A549 (cell line): ENCODE data around the gene MFSD2A.

Experiments
- CBX2 ChIP-seq: fragments of 200-600 bp; sonication (generic); IDR thresholded peaks from 2 replicates; pipeline ENCODE4 v1.6.1; 2016; ENCODE audit warnings: low read depth, mild to moderate bottlenecking, borderline replicate concordance
- CTCF ChIP-seq: fragments of >200 bp; sonication (Bioruptor Twin); formaldehyde crosslinking; IDR thresholded peaks from 3 replicates; pipeline ENCODE4 v1.5.1; 2016
- EHF ChIP-seq: fragments of 250-450 bp; sonication (Bioruptor Pico); IDR thresholded peaks from 2 replicates; pipeline ENCODE4 v1.5.0; 2020; ENCODE audit warnings: mild to moderate bottlenecking
- ELK1 ChIP-seq: fragments of 150-350 bp; IDR thresholded peaks from 2 replicates; pipeline ENCODE4 v1.6.1; 2014; ENCODE audit warnings: low read depth, mild to moderate bottlenecking, low read length
- EP300 ChIP-seq, 2 experiments: fragments of >200 bp; sonication (Bioruptor Twin); formaldehyde crosslinking; IDR thresholded peaks; 2 replicates in 1 of 2; 3 replicates in 1 of 2; pipeline ENCODE4 v1.6.1; 2016 to 2017
- HEYL ChIP-seq: fragments of 250-450 bp; sonication (Bioruptor Pico); IDR thresholded peaks from 2 replicates; pipeline ENCODE4 v1.8.0; 2021; ENCODE audit warnings: mild to moderate bottlenecking, moderate library complexity
- HOXA7 ChIP-seq: fragments of 250-450 bp; sonication (Bioruptor Pico); IDR thresholded peaks from 2 replicates; pipeline ENCODE4 v1.5.0; 2020; ENCODE audit warnings: mild to moderate bottlenecking, moderate library complexity
- MAFK ChIP-seq: fragments of 450-650 bp; IDR thresholded peaks from 2 replicates; pipeline ENCODE4 v1.6.1; 2014; ENCODE audit not compliant: partially characterized antibody
- POLR2A ChIP-seq: IDR thresholded peaks from 2 replicates; pipeline ENCODE4 v1.6.1; 2012; ENCODE audit warnings: mild to moderate bottlenecking, low read length
- RCOR1 ChIP-seq: fragments of 150-350 bp; IDR thresholded peaks from 2 replicates; pipeline ENCODE4 v1.6.1; 2014; ENCODE audit warnings: antibody characterized with exemption, low read length, low read depth
- RFX5 ChIP-seq: fragments of 450-650 bp; IDR thresholded peaks from 2 replicates; pipeline ENCODE4 v1.7.1; 2014; ENCODE audit warnings: antibody characterized with exemption, mild to moderate bottlenecking, moderate library complexity
- SMC3 ChIP-seq: fragments of >200 bp; sonication (Bioruptor Twin); formaldehyde crosslinking; IDR thresholded peaks from 3 replicates; pipeline ENCODE4 v1.6.1; 2018; ENCODE audit warnings: inconsistent platforms
- USF2 ChIP-seq: fragments of 450-650 bp; IDR thresholded peaks from 2 replicates; pipeline ENCODE4 v1.6.1; 2014; ENCODE audit warnings: antibody characterized with exemption

GRCh38 chr1:39959651-39960333 is 4.8 kb downstream of the MFSD2A start:
- no peak for TF ChIP-seq CTCF
- TF ChIP-seq ELK1: no peak
- TF ChIP-seq MAFK: no peak
- no peak for TF ChIP-seq EHF (CRISPR knock-in tag)
- no peak for TF ChIP-seq USF2
- no peak for TF ChIP-seq HOXA7 (CRISPR knock-in tag)
- TF ChIP-seq POLR2A: no peak
- TF ChIP-seq SMC3: no peak
- no peak for TF ChIP-seq CBX2
- TF ChIP-seq EP300 (IDR thresholded peaks at IDR 0.05): no peak
- no peak for TF ChIP-seq RFX5
- TF ChIP-seq RCOR1: no peak
- TF ChIP-seq HEYL: no peak
